GM18520 (cell line): Measurements from ENCODE around the gene CENPB.
A peak's percentile ranks its signal among the peaks of the same experiment; 100 is the strongest.
"Not testable (repeated sequence)": the region's sequence is repeated elsewhere in the genome, so short reads cannot be mapped to it uniquely, and the experiment has no call there.

ENCODE experiments used
- ATAC-seq: cut with Tn5 transposase; IDR thresholded peaks from one replicate; pipeline ENCODE4 v1.9.1; 2021; ENCODE audit not compliant: unreplicated experiment

Gene CENPB

DNA sequence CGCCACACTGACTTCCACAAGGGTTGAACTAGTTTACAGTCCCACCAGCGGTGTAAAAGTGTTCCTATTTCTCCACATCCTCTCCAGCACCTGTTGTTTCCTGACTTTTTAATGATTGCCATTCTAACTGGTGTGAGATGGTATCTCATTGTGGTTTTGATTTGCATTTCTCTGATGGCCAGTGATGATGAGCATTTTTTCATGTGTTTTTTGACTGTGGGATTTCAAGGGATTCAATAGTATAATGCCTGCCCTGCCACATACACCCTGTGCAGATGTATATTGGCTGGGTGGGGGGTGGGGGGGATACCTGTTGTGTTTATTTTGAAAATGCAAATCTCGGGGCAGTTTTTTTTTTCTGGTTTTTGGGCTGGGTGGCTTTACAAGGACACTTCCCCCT lies 7.6 kb upstream of the CENPB start:
- not testable (repeated sequence) for ATAC-seq

DNA sequence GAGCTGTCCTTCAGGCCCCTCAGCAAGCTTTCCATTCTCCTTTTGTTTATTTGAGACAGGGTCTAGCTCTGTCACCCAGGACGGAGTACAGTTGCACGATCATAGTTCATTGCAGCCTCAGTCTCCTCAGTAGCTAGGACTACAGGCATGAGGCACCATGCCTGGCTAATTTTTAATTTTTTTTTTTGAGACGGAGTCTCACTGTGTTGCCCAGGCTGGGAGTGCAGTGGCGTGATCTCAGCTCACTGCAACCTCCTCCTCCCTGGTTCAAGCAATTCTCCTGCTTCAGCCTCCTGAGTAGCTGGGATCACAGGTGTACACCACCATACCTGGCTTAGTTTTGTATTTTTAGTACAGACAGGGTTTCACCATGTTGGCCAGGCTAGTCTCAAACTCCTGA lies 2.7 kb upstream of the CENPB start:
- not testable (repeated sequence) for ATAC-seq

DNA sequence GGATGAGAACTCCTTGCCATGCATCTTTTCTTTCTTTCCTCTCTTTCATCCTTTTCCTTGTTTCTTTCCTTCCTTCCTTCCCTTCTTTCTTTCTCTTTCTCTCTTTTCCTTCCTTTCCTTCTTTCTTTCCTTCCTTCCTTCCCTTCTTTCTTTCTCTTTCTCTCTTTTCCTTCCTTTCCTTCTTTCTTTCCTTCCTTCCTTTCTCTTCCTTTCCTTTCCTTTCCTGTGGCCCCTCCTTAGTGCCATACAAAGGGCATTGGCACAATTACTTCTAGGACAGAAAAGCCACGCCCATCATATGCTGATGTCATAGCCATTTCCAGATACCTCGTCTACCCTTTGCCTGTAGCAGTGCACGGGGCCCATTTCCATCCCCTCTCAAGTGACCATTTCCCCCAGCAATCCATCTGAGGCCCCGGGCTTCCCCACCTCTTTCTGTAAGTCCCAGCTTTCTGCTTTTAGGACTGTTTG lies 2.2 kb upstream of the CENPB start:
- no peak for ATAC-seq

DNA sequence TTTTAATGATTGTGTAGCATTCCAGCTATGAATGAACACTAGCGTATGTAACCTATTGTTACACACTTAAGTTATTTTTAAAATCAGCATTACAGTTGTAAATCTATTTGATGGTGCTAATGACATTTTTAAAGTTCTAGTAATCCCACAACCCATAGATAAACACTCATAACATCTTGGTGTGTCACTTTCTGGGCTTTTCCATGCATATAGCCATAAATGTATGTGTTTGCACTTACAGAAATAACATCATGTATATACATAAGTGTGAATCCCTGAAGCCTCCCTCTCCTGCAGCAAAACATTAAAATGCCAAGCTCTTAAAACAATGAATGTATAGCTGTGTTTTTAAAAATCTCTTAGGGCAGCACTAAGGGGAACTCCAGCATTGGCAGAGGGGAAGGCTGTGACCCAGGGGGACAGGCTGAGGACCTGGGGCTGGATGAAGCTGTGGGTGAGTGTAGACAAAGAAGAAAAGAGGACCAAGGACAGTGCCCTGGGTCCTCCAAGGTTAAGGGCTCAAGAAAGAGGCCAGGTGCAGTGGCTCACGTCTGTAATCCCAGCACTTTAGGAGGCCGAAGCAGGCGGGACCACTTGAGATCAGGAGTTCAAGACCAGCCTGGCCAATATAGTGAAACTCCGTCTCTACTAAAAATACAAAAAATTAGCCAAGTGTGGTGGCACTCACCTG lies 929 bp upstream of the CENPB start:
- ATAC-seq, result no peak

DNA sequence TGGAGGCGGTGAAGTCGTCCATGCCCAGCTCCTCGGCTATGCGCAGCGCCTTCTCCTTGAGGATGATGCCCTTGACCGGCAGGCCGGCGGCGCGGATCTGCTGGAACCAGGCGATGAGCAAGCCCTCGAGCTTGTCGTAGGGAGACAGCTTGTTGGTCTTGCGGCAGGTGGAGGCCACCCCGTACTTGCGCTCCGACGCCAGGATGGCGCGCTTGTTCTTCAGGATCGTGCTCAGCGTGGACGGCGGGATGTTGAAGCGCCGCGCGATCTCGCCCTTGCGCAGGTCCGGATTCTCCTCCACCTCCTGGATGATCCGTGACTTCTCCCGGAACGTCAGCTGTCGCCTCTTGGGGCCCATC lies 435 bp downstream of the CENPB start:
- ATAC-seq, result peak; percentile 5

DNA sequence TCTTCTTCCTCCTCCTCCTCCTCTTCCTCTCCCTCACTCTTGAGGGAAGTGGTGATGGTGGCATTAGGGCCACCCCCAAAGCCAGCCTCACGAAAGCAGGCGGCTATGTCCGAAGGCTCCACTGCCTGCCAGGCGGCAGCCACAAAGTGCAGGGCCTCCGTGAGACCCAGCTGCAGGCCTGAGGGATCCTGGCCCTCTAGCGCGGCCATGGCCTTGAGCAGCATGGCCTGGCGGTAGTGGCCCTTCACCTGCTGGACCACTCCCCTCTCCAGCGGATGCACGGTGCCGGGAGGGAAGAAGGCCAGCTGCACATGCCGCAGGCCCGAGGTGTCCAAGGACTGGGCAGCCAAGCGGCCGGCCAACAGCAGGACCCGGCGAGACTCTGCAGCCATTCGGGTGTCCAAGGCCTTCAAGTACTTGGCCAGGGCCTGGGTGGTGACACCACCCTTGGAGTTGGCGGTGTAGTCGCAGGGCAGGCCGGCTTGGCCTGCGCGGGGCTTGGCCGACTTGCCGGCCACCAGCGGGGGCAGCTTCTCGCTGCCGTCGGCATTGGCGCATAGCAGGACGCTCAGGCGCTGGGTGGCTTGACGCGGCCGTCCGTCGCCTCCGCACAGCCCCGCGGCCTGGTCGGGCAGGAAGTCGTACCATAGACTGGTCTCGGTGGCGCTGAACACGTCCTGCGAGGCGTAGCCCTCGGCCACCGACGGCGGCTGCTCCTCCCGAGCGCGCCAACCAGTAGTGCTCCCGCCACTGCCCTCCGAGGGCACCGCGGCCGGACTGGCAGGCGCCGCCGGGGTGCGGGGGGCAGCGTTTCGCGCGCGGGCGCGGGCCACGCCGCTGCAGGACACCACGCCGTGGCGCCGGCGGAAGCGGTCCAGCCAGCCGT lies 1.1 kb downstream of the CENPB start:
- ATAC-seq, result no peak

DNA sequence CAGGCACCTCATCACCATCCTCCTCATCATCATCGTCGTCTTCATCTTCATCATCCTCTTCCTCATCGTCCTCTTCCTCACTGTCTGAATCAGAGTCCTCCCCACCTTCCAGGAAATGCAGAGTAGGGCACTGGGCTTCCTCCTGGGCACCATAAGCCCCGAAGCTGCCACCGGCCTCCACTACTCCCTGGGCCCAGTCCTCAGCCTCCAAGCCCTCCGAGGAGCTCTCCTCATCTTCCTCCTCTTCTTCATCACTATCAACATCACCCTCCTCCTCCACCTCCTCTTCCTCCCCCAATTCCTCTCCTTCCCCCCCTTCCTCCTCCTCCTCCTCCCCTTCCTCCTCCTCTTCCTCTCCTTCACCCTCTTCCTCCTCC lies 1.7 kb downstream of the CENPB start:
- ATAC-seq, result no peak

DNA sequence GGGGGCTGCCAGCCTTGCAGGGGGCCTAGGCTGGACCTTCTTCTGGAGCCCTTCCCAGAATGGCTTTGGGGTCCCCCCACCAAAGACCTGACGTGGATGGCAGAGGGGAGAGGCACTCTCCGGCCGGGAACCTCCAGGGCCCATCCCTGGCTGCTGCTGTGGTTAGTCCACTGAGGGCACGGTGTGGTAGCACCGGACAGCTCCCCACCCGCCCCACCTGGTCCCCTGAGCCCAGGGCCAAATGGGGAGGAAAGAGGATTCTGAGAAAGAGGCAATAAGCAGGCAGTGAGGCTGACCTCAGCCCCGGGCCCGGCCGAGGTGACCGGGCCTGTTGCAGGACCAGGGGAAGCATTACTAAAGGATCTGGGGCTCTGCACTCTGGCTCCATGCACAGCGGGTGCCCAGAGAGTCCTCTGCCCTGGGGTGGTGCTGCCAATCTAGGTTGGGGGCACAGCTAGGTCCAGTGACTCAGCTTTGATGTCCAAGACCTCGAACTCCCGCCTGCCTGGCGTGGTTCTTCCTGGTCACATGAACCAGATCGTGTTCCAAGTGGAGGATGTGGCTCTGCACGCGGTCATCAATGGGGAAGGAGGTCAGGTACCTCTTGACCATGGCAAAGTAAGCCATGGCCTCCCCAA lies 2.2 kb downstream of the CENPB start:
- no peak for ATAC-seq

DNA sequence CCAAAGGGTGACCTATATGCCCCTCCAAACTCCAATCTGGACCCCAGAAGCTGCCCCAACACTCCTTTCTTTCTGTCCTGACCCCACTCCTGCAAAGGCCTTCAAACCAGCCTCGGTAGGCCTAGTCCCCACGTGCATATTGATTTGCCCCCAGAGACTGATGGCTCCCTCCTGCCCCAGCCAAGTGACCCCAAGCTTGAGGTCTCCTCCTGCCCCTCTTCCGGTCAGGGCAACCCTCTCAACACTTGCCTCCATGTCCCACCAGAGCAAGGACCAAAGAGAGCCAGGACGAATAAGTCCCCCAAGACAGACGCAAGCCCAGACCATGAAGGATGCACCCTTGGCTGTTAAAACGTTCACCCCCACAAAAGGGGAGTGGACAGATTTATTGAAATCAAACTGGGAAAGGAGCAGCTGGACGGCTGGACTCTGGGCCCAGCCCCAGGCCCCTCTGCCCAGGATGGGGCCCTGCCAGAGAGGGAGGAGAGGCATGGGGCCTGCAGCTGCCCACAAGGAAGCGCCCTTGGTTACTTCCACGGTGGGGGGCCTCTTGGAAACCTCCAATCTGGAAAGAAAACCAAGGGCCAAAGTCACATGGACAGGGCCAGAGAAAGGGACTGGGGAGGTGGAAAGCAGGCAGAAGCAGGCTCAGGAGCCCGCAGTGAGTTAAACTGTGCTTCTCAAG lies 2.9 kb downstream of the CENPB start:
- ATAC-seq, result no peak

DNA sequence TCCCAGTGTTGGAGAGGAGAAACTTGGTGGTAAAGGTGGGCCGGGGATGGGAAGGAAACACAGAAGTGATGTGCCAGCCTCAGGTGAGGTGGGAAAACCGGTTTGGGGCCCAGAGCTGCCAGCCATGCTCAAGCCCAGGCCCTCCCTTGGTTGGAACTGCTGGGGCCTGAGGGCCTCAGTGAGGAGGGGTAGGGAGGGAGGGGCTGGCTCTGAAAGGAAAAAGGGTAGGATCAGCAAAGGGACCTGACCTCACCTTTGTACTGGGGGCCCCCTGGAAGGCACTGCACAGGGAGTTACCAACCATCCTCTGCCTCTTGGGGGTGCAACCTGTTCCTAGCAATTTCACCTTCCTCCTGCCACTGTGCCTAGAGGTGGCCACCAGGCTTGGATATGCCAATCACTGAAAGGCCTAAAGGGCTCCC lies 3.5 kb downstream of the CENPB start:
- ATAC-seq, result no peak

DNA sequence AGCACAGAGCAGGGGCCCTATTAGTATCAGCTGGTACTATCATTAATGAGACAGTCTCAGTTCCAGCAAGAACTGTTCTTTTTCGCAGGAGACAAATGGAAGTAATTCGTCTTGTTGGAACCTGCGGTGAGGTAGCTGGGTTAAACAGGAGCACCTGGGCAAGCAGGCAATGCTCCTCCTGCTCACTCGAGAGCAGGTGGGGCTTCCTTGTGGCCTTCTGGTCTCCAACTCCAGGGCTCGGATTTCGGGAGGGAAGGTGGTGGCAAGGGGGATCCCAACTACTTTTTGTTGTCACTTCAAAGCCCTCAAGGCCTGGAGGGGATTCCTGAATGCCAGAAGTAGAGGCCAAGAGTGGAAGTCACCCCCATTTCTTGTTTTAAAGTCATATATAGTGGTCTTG lies 3.9 kb downstream of the CENPB start:
- no peak for ATAC-seq

DNA sequence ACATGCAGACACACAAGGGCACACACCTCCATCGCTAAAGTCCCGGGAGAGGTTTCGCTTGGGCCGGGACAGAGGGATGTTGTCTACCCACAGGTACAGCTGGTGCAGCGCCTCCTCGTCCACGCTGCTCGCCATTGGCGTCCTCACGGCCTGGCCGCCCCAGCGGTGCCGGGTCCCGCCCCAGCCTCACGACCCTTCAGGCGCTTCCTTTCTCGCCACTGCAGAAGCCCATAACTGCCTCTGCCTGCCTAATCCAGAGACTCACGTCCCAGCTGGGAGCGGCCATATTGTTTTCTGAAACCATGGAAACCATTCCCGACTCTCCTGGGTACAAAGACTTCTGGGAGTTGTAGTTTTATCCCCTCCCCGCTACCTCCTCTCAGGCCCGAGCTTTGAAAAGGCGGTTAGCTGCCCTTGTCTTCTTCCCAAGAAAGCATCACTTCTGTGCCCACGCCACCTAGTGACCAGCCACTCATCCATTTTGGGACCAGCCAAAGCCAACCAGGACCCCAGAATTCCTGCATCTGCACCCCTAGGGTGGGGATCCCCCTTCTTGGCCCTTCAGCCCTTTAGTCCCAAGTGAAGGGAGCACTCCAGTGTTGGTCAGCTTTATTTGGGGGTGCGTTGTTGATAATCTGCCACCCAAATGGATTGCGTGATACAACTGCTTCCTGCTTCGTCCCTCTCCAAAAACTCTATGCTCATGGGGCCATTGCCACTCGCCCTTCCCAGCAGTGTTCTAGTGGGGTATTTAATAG lies 5.2 kb downstream of the CENPB start, which contains the start of gene SPEF1:
Gene SPEF1, minus strand, starts transcription at position 296 of the 758 bp plus-strand sequence. Its CDS starts 161 bp downstream, at position 135.
- ATAC-seq, result peak; percentile 38

DNA sequence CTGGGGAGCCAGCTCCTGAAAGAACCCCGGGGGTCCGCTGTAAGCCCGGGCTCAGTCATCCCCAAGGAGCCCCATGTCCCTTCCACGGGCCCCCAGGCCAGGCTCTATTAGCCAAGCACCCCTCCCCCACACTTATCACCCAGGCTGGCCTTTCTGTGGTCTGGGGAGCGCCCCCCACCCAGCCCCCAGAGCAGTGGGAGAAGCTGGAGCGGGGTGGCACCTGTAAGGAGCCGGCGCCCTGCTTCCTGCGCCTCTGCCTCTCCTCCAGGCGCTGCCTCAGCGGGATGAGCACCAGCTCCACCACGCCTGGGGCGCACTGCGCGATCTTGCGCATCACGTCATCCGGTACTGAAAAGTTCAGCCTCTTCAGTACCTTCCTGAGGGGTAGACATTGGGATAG lies 7.6 kb downstream of the CENPB start:
- ATAC-seq, result no peak

DNA sequence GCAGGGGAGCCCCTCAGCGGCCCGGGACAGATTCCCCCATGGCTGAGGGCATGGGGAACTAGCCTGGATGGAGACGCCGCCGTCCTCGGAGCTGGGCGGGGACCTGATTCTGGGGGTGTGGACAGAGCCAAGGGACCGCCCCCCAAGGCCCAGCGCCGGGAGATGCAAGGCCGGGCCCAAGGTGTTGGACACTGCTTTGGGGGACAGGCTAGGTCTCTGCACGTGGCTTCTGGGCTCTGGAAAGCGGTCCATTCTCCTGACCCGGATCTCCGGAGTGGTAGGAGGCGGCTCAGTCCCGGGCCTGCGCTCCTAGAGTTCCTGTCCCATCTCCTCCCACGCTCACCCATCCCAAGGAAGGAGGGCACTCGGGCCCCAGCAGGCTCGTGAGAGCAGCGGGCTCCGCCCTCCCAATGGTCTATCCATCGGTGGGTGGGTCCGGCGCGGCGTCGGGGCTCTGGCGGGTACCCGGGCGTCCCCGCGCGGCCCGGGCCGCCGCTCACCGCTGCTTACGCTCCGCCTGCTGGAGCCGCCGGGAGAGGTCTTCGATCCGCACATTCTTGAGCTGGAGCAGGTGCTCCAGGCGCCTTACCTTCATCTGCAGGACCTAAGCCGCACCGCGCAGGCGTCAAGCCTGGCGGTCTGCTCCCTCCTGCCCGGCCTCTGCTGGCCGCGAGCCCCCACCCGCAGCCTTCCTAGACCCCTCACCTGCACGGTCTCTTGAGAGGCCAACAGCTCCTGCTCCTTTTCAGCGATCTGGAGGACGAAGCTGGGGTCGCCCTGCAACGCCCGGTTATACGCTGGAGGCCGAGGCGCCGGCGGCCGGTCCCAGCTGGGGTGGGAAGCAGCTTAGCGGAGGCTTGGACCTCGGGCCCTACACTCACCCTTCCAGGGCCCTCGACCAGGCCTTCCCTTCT lies 8.6 kb downstream of the CENPB start:
- ATAC-seq, result no peak

DNA sequence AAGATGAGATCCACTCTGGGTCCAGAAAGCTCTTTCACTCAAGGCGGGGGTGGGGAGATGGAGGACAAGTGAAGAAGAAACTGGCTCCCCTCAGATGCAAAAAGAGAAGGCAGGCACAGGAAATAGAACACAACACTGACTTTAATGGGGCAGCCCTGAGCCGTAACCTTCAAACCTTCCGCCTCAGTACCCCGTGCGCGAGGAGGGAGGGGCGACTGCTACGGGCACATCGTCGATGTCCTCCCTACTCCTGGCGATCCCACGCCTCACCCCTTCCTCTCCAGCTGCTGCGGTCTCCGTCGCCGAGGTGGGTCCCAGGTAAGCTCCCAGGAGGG lies 9.2 kb downstream of the CENPB start:
- no peak for ATAC-seq

DNA sequence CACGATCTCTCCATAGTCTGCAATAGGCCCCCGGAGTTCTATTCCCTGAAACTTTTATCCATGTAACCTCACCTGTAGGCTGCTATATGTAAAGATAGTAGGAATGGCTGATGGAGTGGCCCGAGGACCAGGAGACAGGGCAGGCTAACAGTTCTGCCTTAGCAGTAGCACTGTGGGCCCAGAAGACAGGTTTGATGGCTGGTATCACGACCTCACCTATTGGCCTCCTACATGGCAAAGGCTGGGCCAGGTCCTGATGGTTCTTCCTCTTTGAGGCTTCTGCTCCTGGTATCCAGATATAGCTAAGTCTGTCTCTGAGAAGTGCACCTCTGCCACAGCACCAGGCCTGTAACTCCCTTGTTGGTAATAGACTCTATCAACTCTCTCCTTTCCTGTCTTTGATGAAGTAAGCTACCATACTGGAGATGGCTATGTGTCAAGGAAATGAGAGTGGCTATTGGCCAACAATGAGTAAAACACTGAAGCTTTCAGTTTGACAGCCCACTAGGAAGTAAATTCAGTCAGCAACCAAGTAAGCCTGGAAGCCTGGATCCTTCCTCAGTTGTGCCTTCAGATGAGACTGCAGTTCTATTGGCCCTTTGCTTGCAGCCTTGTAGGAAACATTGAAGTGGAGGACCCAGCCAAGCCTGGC lies 11.0 kb downstream of the CENPB start:
- no peak for ATAC-seq

DNA sequence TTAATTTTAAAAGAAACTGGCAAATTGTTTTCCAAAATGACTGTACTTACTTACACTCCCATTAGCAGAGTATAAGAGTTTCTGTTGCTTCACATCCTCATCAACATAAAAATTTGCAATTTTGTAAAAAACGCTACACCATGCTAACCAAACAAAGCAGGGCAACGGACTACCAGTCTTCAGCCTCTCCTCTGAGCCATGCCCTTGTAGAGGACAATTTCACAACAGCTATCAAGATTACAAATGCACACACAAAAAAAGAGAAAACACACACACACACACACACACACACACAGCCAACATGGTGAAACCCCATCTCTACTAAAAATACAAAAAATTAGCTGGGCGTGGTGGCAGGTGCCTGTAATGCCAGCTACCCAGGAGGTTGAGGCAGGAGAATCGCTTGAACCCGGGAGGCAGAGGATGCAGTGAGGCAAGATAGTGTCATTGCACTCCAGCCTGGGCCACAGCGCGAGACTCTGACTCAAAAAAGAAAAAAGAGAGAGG lies 14.9 kb downstream of the CENPB start:
- no peak for ATAC-seq

DNA sequence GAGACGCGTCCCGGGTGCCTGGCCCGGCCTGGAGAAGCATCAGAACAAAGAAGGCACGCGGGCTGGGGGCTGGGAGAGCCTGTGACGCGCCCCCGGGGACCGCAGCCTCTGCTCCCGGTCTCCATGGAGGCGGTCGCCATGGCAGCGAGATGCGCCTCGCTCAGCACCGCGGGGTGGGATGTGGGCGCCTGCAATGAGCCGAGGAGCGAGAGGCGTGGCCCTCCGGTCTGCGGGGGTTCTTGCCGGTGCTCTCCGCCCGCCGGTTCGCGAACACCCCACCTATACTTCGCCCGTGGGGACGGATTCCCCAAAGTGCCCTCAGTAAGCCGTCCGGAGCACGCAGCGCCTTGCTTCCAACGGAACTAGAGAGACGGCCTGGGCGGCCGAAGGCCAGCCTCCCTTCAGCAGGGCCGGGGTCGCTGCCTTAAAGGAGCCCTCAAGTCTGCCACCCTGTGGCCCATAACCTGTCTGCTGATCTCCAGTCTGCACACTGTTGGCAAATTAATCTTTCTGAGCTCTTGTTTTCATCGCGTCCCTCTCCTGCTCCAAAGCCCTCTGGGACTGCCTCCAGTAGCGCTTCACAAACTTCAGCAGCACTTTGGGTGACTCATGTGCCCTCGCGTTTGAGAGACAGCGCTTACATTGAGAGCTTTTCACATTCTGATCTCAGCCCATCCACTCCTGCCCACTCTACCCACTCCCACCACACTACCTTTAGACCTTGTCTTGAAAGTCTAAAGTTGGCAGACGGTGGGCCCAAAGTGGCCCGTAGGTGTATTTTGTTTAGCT lies 18.0 kb downstream of the CENPB start:
- ATAC-seq, result peak; percentile 18
